HCEC 1CT (cell line): Measurements from ENCODE around the gene SDK2.

Experiments used
- DNase-seq: peaks from one replicate; pipeline ENCODE4 v3.0.0-alpha.2; 2017

SDK2 gene

DNA sequence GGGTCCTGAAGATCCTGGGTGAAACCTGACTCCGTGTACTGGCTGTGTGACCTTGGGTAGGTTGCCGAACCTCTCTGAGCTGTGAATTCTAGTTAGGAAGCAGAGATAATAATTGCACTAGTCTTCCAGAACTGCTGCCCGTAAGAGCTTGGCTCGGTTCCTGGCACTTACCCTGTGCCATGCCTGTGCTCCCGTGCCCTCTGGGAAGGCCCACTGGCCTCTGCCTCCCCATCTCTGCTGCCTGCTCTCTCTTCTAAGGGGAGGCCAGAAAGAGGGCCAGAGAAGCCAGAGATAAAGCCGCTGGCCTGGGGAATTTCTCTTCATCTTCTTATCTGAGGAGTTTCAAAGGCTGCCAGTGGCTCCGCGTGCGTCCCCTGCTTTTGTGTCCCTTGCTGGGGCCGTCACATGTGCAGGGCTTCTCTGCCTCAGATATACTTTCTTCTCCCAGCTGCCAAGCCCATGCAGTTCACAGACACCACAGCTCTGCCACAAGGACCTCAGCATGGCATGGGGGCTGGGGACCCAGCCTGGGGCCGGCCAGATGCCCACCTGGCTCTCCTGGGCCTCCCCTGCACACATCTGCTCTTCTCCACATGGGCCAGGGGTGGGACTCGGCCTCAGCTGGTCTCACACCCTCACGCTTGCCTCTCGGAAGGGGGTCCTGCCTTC, 145.2 kb downstream of the SDK2 start:
- DNase-seq: no peak

DNA sequence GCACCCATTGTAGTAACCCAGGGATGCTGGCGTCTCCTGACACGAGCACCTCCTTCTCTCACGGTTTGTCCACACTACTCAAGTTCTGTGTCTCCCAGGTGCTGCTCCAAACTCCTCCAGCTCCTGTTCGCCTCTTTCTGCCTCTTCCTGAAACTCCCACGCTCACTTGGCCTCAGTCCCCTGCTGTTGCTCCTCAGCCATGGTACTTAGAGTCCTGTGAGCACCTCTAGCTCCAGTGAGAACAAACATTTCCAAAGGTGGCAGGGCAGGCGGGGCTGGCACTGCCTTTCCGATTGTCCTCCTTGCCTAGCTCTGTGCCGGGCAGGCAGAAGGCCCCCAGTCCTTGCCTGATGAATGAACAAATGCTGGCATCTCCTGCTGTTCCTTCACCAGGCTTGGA, 146.1 kb downstream of the SDK2 start:
- no peak for DNase-seq

DNA sequence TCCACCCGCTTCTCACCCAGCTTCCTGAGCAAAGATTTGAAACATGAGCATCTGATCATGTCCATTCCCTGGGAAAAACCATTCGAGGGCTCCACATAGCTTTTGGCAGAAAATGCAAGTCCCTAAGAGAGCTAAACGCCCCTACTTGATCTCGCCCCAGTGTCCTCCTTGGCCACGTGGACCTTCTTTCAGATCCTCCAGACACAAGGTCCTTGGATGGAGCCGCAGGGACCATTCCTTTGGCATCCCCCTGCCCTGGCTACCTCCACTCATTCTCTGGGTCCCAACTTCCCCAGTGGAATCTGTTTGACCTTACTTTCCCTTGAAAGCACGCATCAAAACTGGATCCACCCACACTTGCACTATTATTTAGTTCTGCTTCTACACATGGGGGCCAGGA, 146.5 kb downstream of the SDK2 start:
- no peak for DNase-seq

DNA sequence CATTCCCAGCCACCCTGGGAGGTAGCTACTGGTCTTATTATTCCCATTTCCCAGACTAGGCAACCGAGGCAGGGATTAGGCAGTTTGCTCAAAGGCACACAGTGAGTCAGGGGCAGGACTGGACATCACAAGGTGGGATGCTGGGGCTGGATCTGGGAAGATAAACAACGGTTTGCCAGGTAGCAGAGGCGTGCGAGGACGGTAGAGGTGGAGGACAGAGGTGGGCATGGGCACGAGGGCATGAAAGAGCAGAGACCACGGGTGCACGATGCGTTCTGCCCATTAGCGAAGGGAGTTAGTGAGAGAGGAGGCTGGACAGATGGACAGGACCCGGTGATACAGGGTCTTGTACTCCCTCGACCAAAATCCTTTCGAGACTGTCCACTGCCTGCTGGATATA, 148.0 kb downstream of the SDK2 start:
- DNase-seq: no peak

DNA sequence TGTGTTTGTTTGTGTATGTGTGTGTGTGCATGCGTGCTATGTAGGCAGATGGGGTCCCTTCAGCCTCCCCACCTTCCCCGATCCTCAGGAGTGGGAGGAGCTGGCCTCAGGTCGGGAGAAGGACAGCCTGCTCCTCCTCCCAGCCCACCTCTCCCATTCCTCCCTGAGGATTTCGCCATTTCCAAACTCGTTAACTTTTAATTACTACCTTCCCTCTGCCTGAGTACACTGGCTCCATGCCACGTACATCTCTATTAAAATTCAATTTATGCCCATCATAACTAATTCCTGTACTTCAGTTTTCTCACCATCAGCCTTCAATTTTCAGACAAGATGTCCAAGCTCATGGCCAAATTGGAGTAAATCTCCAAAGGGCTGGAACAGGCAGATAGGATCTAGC, 148.6 kb downstream of the SDK2 start:
- no peak for DNase-seq

DNA sequence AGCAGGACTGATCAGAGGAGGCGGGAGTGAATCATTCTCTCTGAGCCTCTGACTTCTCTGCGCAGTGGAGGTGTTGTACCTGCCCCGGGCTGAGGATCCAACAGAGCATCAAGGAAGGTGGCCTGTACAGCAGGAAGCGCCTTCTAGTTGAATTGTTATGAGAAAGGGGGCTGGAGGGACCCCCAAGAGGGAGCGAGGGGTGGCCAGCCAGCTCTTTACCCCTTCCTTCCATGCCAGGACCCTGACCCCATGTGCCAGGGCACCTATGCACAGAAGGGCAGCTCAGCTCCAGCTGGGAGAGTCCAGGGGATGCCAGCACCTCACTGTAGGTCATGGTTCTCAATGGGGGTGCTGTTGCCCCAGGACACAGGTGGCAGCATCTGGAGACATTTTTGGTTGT, 149.3 kb downstream of the SDK2 start:
- no peak for DNase-seq

DNA sequence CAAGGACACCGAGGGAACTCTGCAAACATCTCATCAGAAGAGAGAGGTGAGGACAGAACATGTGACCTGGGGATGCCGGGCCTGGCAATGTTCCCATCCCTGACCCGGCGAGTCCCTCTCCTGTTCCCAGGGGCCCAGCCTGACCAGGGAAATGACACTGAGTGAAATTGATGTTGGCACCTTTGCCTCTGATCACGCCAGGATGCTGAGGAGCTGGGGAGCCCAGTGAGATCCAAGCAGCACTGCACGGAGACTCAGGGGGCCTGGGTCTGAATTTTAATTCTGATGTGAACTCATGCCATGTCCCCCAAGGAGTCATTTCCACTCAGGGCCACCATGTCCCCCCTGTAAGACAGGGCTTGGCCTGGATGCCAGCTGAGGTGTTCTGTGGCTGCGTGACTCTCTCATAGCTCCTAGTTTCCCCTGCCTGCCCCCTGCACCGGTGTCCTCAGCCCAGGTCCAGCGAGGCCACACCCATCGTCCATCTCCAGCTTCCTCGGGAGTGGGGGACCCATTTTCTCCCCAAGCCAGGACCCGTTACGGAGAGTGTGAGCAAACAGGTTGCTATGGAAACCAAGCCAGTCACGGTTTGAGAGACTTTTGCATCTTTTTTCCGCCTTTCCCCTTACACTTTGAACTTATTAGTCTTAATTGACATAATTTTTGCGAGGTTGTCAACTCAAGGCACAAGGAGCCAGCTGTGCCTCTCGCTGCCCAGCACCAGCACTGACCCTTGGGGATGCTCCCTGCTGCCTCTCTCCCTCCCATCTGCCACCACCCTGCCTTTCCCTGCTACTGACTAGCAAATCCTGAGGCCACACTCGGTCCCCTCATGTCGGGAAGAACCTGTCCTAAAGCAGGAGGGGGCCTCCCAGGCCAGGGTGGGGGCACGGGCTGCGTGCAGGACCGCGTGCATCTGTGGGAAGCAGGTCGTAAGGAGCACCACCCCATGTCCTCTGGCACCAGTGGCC, 150.0 kb downstream of the SDK2 start:
- no peak for DNase-seq

DNA sequence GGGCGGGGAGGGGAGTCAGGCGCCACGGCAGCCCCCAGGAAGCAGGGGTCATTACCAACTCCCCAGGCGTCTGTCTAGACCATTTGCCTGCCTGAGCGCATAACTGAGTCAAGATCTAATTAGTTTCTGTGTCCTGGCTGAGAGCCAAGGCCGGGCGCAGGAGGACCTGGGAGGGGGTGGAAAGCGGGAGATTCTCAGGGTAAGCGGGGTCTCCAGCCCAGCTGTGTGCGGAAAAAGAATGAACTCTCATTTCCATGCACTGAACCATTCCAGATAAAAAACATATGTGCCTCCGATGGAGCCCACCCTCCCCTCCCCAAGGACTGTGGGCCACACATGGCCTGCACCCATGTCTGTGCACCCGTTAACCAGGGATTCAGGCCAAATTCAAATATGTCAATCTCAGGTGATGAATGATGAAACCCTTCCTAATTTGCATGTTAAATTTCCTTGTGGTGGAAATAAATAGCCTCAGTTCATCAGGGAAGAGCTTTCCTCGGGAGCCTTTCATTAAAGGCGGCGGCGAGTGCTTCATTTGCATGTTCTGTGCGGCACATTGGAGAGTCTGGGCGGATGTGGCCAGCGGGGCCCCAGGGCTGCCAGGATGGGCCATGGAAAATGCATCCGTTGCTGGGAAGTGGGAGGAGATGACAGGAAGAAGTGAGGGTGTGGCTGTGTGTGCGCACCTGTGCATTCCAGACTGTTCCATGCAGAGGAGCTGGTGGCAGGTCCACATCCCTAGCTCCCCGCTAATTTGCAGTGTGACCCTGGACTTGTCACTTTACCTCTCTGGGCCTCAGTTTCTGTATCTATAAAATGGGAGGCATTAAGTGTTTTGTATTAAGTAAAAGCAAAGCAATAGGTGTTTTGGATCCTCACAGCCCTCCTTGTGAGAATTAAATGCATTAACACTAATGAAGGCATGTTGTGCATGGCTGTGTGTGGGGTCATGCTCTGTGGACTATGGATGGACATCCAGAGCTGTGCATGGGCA, 151.1 kb downstream of the SDK2 start:
- DNase-seq: no peak

DNA sequence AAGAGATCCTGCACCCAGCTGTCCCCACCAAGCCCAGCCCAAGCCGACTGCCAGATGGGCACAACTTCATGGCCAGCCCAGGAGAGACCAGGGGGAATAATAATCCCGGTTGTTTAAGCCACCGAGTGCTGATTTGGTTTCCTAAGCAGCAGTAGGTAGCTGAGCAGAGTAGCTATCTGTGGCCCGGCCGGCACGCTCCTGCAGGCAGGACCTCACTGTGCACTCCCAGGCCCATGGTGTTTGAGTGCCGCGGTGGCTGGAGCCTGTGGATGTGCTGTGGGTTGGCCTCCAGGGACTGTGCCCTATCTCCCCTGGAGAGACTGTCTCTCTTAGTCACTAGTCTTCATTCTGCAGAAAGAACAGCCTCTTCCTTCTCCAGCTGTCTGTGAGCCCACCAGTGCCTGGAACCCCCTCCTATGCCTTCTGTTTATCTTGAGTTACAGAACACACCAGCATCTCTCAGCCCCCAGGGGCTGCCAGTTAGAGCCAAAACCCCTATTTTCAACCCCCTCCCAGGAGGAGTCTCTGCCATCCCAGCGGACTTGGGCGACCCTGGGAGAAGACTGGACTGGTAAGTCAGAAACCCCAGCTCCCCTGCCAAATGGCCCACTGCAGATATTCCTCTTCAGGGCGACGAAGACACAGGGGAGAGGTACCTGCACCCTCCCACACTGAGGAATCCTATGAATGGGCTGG, 152.0 kb downstream of the SDK2 start:
- no peak for DNase-seq

DNA sequence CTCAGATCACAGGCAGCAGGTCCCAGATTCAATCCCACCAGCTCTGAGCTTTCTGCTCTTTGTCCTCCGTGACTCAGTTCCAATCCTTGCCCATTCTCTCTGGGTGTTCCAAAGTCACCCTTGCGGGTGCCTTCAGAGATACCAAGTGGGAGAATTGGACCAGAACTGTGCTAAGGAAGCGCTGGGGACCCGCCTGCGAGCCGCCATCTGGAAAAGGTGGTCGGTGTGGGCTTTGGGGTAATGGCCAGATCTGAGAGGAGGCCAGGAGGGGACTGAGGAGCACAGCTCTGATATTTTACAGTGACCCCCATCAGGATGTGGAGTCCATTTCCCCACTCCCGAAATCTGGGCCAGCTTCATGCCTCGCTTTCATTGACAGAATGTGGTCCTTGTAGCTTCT, 152.6 kb downstream of the SDK2 start:
- DNase-seq: no peak

DNA sequence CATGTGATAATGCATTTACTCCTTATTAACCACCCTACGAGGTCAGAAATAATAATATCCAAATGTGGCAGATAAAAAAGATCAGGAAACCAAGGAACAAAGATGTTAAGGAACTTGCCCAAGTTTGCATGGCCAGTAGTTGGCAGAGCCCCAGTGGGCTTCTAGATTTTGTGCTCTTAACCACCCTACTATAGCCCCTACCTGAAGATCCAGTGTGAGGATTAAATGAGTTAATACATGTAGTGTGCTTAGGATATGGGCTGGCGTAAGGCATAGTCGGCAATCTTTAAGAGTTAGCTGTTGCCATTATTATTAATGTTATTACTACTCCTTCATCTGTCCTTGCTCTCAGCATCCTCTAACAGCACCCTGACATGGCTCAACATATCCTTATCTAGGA, 153.4 kb downstream of the SDK2 start:
- DNase-seq: no peak

DNA sequence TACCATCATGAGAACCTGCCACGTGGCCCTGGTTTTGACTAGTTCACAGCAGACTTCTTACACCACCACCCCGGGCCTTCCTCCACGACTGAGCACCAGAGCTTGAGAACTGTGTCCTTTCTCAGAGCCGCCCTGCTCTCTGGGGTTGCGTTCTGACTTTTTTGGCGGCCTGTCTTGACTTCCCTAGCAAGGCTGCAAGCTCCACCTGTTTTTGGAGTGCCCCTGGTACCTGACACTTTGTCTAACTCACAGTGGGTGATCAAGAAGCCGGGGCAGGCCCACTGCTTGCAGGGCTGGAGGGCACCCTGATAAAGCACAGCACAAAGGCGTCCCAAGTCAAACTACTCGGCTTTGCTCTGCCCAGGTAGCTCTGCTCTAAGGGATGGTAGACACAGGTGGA, 154.3 kb downstream of the SDK2 start:
- no peak for DNase-seq

DNA sequence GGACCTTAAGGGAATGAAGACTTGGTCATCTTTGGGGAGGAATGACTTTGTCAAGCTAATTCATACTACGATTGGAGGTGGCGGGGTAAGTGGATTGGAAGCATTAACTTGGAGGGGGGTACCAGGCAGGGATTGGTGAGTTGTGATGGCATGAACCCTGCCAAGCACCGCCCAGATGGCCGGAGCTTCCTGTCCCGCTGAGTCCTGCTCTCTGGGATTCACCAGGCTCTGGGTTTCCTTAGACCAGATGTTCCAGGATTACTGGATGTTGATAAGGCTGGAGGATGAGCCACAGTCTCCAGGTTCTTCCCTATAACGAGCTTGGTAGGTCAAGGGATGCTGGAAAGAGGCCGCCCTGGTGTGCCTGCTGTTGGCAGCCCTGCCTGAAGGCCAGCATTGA, 154.9 kb downstream of the SDK2 start:
- no peak for DNase-seq

DNA sequence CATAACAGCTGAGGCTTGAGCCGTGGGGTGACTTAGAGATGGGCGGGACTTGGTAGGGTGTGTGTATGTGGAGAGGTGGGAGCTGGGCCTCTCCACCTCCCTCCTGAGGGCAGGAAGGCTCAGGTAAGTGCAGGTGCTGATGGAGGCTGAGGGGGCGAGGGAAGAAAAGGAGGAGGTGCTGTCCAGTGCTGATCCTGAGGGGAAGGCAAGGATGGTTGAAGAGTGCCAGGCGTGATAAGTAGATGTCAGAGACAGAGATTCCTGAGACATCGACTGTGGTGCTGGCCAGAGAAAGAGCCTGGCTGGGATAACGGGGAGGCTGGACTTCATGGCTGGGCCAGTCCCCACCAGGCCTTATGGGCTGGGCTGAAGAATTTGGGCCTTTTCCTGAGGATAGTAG, 159.1 kb downstream of the SDK2 start:
- DNase-seq: no peak

DNA sequence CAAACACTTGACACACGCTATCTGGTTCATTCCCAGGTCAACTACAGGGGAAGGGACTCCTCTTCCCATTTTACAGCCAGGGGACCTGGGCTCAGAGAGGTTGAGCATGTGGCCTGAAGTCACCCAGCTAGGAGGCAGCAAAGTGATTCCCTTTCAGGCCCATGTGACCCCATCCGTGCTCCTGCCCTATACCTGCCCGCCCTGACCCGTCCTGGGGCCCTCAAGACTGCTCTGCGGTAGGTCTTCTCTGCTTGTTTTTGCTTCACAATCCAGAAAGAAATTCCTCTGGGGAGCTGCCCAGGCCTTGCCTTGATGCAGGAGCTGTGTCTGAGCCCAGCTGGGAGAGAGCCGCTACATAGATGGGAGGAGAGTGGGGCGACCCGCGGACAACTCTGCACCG, 161.4 kb downstream of the SDK2 start:
- no peak for DNase-seq

DNA sequence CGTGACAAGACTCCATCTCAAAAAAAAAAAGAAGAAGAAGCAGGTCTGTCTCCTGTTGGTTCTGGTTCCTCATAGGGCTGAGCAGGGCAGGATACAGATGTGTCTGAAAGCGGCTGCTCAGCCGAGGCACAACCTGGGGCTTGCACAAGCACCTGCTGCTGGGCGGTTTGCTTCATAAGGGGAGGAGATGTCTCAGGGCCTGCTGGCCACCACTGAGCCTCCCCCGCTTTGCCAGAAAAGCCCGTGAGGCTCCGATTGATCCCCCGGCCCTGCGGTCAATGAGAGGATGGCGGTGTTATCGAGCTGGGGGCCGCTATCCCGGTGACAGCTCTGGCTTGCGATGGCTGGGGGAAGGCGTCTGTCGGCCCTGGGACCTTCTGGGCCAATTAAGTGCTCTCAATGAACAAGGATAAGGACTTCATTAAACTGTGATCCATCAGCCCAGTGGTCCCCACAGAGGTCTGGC, 162.0 kb downstream of the SDK2 start:
- DNase-seq: no peak

DNA sequence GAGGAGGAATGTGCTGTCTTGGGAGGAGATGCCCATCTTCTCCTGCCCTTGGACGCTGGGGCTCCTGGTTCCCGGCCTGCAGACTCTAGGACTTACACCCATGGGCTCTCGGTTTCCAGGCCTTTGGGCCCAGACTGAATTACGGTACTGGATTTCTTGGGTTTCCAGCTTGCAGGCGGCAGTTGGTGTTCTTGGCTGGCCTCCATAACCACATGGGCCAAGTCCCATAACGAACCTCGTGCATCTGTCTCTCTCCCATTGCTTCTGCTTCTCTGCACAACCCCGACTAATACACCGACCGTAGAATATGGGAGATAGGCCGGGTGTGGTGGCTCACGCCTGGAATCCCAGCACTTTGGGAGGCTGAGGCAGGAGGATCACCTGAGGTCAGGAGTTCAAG, 162.6 kb downstream of the SDK2 start:
- DNase-seq: no peak

DNA sequence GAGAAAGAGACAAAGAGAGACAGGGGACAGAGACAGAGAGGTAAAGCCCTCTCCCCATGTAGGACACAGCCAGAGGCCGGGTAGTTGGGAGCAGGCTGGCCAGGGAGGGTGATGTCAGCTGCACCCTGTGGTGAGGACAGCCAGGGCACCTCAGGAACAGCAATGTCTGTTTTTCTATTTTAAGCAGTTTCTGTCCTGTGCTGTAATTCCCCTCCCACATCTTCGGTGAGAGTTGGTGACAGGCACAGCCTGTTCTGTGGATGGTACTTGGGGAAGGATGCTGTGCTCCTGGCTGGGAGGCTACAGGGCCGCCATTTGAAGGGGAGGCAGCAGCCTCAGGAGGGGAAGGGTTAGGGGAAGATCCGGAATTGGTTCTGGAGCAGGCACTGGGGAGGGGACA, 163.5 kb downstream of the SDK2 start:
- DNase-seq: no peak

DNA sequence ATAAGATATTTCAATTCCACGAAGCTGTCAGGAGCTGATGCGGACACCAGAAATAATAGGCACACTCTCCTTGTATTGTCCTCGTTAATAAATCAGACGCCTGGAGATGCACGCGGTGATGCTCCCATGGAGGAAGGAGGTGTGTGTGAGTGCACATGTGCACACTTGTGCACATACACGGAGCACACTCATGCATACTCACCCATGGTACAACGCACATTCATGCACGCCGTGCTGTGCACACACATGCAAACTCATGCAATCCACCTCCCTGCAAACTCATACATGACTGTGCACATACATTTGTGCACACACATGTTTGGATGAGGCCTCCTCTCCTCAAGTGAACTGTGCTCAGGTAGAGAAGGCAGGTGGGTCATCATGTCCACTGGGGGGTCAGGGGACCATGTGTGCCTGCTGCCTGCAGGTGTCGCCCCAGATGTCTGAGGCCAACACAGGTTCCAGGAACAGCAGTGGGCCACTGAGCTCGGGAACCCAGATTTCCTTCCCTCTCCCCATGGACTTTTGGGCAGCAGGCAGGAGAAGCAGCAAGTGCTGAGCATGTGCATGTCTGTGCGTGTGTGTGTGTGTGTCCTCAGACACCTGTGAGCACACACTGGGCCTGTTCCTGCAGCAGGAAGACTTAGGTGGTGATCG, 165.3 kb downstream of the SDK2 start:
- no peak for DNase-seq

DNA sequence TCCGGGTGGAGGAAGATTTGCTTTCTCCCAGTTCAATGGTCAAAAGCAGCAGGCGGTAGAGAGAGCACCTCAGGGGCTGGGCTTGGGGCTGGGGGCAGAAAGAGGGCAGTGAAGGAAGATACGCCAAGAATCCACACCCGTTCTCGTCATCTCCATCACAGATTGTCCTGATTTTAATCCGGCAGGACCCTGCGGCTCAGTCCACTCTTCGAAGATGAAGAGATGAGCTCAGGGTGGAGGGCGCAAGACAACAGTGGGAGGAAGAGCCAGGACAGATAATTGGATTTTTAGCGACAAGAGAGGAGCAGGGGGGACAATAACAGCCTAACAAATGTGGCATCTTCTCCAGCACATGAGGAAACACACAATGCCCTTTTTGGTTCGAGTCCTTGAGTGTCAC, 165.9 kb downstream of the SDK2 start:
- no peak for DNase-seq

DNA sequence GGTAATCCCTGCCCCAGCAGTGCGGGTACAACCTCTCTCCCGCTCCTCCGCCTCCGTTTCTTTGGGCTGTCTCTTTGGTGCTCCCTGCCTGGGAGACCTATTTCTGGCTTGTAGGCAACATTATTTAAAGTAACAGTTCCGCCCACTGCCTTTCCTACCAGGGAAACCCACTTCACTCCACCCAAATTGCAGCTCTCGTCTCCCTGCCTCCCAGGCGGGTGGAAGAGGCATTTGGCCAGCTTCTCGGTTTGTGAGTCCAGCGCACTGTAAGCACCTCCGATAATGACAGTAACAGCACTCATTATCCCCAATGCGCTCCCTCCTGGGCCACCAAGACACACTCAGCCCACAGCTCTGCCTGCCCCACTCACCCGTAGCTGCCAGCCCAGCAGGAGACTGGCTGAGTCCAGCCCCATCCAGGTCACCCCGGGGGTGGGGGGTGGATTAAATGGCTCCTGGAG, 167.3 kb downstream of the SDK2 start:
- DNase-seq: no peak
